GM21825 (cell line): ENCODE data around the gene FABP3.

Experiments
- ATAC-seq: cut with Tn5 transposase; IDR thresholded peaks from one replicate; pipeline ENCODE4 v1.9.1; 2021; ENCODE audit warnings: mild to moderate bottlenecking, moderate library complexity; ENCODE audit not compliant: unreplicated experiment

FABP3 gene

GRCh38 chr1:31324992-31325391 is 47.9 kb downstream of the FABP3 start:
- no peak for ATAC-seq

DNA sequence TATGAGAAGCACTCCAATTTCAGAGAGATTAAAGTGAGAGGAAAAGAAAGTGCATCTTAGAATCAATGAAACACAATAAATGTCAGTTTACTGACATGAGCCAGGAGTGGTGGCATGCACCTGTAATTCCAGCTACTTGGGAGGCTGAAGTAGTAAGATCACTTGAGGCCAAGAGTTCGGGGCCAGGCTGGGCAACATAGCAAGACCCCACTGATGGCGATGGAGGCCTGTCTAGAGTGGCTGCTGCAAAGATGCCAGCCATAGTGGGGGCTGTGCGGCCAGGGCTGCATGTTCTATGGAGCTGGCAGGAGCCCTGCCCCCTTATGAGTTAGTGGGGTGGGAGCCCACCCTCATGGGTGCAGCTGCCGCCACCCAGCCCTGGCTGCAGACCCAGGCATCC is 48.8 kb downstream of the FABP3 start:
- ATAC-seq: no peak

- ATAC-seq: no peak
Measured at GRCh38 chr1:31318146-31318545, 54.7 kb downstream of the FABP3 start.

DNA sequence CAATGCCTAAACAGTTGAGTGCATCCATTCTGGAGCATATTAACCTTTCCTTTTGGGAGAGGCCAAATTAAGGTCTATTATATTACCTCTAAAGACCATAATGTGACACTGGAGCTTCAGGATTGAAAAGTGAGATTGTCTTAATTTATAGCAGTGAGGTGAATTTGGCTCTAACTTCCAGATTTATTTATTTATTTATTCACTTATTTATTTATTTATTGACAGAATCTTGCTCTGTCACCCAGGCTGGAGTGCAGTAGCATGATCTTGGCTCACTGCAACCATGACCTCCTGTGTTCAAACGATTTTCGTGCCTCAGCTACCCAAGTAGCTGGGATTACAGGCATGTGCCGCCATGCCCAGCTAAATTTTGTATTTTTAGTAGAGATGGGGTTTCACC is 57.0 kb downstream of the FABP3 start:
- no peak for ATAC-seq
